HK-2 (cell line): ENCODE results near the gene BRD1.

Source experiments
- DNase-seq: peaks from one replicate; pipeline ENCODE4 v3.0.0-alpha.2; 2018; ENCODE audit not compliant: unreplicated experiment

BRD1 gene

GRCh38 chr22:49827853-49828598 is at the start of gene BRD1:
TSS of gene BRD1 (minus strand) at chr22:49827873. CDS start at chr22:49824317, 3,556 bp downstream.
- peak; percentile 36 for DNase-seq

GRCh38 chr22:49873228-49873940 is 45.7 kb upstream of the BRD1 start:
- no peak for DNase-seq

GRCh38 chr22:49872347-49872746 is 44.7 kb upstream of the BRD1 start:
- DNase-seq: no peak

- DNase-seq: no peak
These were observed 43.8 kb upstream of the BRD1 start for GRCh38 chr22:49871482-49871881.

GRCh38 chr22:49869845-49870712 is 42.4 kb upstream of the BRD1 start:
- no peak for DNase-seq

- DNase-seq: no peak
These were observed 41.6 kb upstream of the BRD1 start for GRCh38 chr22:49869086-49869830.

- no peak for DNase-seq
These were observed 39.9 kb upstream of the BRD1 start for GRCh38 chr22:49867303-49868265.

- no peak for DNase-seq
These were observed 39.0 kb upstream of the BRD1 start for GRCh38 chr22:49866646-49867045.

GRCh38 chr22:49866134-49866533 is 38.5 kb upstream of the BRD1 start:
- no peak for DNase-seq

GRCh38 chr22:49865156-49865555 is 37.5 kb upstream of the BRD1 start:
- DNase-seq: no peak

GRCh38 chr22:49863931-49864330 is 36.3 kb upstream of the BRD1 start:
- DNase-seq: no peak

GRCh38 chr22:49862496-49862776 is 34.8 kb upstream of the BRD1 start:
- DNase-seq: no peak

- DNase-seq: no peak
These were observed 34.2 kb upstream of the BRD1 start for GRCh38 chr22:49861642-49862495.

- DNase-seq: no peak
These were observed 31.2 kb upstream of the BRD1 start for GRCh38 chr22:49858827-49859226.

- DNase-seq: no peak
These were observed 29.3 kb upstream of the BRD1 start for GRCh38 chr22:49856766-49857618.

- no peak for DNase-seq
These were observed 28.7 kb upstream of the BRD1 start for GRCh38 chr22:49856343-49856742.

GRCh38 chr22:49855251-49855911 is 27.7 kb upstream of the BRD1 start:
- peak; percentile 21 for DNase-seq
